HepG2 (cell line): ENCODE results near the gene UTS2R. TPM values are rescaled to one million over a fixed set of nuclear protein-coding genes. Genes with fewer than 3 reads are reported as not detected.

ENCODE experiments used
- MTA1 ChIP-seq: sonication (generic); formaldehyde crosslinking; IDR thresholded peaks from 2 replicates; pipeline ENCODE4 v1.4.0; 2020; ENCODE audit warnings: missing genetic modification reagents, mild to moderate bottlenecking, borderline replicate concordance
- MYC ChIP-seq: sonication (generic); formaldehyde crosslinking; IDR thresholded peaks from 2 replicates; pipeline ENCODE4 v1.9.0; 2021; ENCODE audit warnings: missing genetic modification reagents, borderline replicate concordance
- PLRG1 ChIP-seq: fragments of 450-650 bp; conservative IDR thresholded peaks from 2 replicates; pipeline ENCODE4 v1.6.1; 2016
- RBM39 ChIP-seq: fragments of 200-400 bp; formaldehyde crosslinking; IDR thresholded peaks from one replicate; pipeline ENCODE4 v1.6.1; 2018; ENCODE audit warnings: antibody characterized with exemption, mild to moderate bottlenecking, low read depth, low read length; ENCODE audit not compliant: poor library complexity, severe bottlenecking
- SCMH1 ChIP-seq: sonication (generic); formaldehyde crosslinking; IDR thresholded peaks from 2 replicates; pipeline ENCODE4 v1.9.0; 2021; ENCODE audit warnings: missing genetic modification reagents, mild to moderate bottlenecking, borderline replicate concordance
- ZBTB40 ChIP-seq, 2 experiments: fragments of 450-650 bp in 1 of 2; sonication (generic) in 1 of 2; formaldehyde crosslinking in 1 of 2; IDR thresholded peaks; 2 replicates each; pipeline versions ENCODE4 v1.6.1 to v1.8.0; 2016 to 2022; ENCODE audit warnings: antibody characterized with exemption in 1 of 2, mild to moderate bottlenecking in 1 of 2, missing genetic modification reagents in 1 of 2
- ZFP91 ChIP-seq: sonication (generic); formaldehyde crosslinking; IDR thresholded peaks from 2 replicates; pipeline ENCODE4 v1.9.0; 2022; ENCODE audit warnings: missing genetic modification reagents, mild to moderate bottlenecking, borderline replicate concordance
- ZNF292 ChIP-seq: sonication (generic); formaldehyde crosslinking; IDR thresholded peaks from 2 replicates; pipeline ENCODE4 v1.8.1; 2022; ENCODE audit warnings: mild to moderate bottlenecking, low read depth, missing genetic modification reagents, borderline replicate concordance
- ZNF446 ChIP-seq: sonication (generic); formaldehyde crosslinking; IDR thresholded peaks from 2 replicates; pipeline ENCODE4 v1.5.0; 2020; ENCODE audit warnings: mild to moderate bottlenecking, missing genetic modification reagents
- ZNF543 ChIP-seq: sonication (generic); formaldehyde crosslinking; IDR thresholded peaks from 2 replicates; pipeline ENCODE4 v1.4.0; 2020; ENCODE audit warnings: mild to moderate bottlenecking, missing genetic modification reagents
- polyA plus RNA-seq, 8 experiments: library from polyadenylated mRNA; depleted of rRNA in 3 of 8; stranded (reverse) in 7 of 8; unstranded in 1 of 8; fragments of >200 nt; fragmentation: Illumina TruSeq in 4 of 8; extraction: Trizol in 4 of 8; gene quantifications; 2 replicates each; pipeline versions ENCODE4 v1.2.1 to v1.2.3, GENCODE V29; 2011 to 2016; ENCODE audit warnings: low read depth in 4 of 8, missing spikeins in 1 of 8, mixed read lengths in 1 of 8; ENCODE audit not compliant: insufficient read depth in 1 of 8
- total RNA-seq, 5 experiments: library from RNA; depleted of rRNA; stranded (reverse); fragments of >200 nt; fragmentation: Illumina TruSeq; extraction: Trizol; gene quantifications; 2 replicates each; pipeline ENCODE4 v1.2.3, GENCODE V29; 2016; ENCODE audit warnings: low read depth in 1 of 5
- TF ChIP-seq, protein P1 (sequence below): sonication (generic); formaldehyde crosslinking; IDR thresholded peaks from 2 replicates; pipeline ENCODE4 v1.4.0; 2020; ENCODE audit warnings: missing genetic modification reagents, mild to moderate bottlenecking, borderline replicate concordance
- TF ChIP-seq, protein P2 (sequence below): sonication (generic); formaldehyde crosslinking; IDR thresholded peaks from 2 replicates; pipeline ENCODE4 v1.4.0; 2020; ENCODE audit warnings: mild to moderate bottlenecking, missing genetic modification reagents

UTS2R gene
- total and polyA plus RNA-seq, 2 of the 13 experiments (the other 11 are each of a cell fraction or from before 2014, with no cell fraction given) = 0.13 to 0.15 TPM

DNA sequence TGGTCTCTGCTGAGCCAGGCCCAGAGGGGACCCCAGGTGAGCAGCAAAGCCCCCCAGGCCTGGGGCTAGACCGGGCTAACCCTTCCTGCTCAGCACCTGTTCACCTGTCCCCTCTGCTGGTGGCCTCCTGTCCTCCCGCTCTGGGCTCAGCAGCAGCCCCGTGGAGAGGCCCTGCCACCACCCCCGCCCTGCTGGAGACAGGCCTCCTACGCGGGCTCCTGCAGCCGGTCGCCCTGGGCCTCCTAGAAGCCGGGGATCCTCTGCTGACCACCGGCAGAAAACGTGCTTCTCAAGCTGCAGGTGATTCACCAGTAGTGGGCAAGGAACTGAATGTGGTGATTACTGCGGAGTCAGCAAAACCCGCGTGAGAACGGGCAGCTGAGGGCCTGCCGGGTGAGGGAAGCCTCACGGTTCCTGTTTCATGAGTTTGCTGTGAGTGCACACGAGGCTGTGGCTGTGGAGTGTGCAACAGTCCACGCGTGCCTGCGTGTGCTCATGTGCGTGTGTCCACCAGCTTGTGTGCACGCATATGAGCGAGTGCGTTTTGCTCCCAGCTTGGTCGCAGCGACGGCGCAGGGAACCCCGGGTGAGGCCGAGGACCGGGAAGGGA is 38.8 kb upstream of the UTS2R start (continued):
- TF ChIP-seq SCMH1 (no peak), MTA1 (0 out of 2 replicates have a peak, but pooled peaks have one; percentile 18), ZFP91 (CRISPR knock-in tag) (peak; percentile 45; the same call in 1 of the 2 replicates), ZNF446 (CRISPR knock-in tag) (0 out of 2 replicates have a peak, but pooled peaks have one; percentile 31), MYC (0 out of 2 replicates have a peak, but pooled peaks have one; percentile 48), ZBTB40 (IDR thresholded peaks at IDR 0.05) (no peak), ZBTB40 (CRISPR knock-in tag; IDR thresholded peaks at IDR 0.05) (0 out of 2 replicates have a peak, but pooled peaks have one; percentile 24), PLRG1 (no peak), RBM39 (peak; percentile 57), ZNF543 (CRISPR knock-in tag) (0 out of 2 replicates have a peak, but pooled peaks have one; percentile 13), ZNF292 (CRISPR knock-in tag) (0 out of 2 replicates have a peak, but pooled peaks have one; percentile 18)
- TF ChIP-seq, protein P1, sequence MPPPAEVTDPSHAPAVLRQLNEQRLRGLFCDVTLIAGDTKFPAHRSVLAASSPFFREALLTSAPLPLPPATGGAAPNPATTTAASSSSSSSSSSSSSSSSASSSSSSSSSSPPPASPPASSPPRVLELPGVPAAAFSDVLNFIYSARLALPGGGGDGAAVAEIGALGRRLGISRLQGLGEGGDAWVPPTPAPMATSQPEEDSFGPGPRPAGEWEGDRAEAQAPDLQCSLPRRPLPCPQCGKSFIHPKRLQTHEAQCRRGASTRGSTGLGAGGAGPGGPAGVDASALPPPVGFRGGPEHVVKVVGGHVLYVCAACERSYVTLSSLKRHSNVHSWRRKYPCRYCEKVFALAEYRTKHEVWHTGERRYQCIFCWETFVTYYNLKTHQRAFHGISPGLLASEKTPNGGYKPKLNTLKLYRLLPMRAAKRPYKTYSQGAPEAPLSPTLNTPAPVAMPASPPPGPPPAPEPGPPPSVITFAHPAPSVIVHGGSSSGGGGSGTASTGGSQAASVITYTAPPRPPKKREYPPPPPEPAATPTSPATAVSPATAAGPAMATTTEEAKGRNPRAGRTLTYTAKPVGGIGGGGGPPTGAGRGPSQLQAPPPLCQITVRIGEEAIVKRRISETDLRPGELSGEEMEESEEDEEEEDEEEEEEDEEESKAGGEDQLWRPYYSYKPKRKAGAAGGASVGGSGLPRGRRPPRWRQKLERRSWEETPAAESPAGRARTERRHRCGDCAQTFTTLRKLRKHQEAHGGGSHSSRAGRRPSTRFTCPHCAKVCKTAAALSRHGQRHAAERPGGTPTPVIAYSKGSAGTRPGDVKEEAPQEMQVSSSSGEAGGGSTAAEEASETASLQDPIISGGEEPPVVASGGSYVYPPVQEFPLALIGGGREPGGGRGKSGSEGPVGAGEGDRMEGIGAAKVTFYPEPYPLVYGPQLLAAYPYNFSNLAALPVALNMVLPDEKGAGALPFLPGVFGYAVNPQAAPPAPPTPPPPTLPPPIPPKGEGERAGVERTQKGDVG (CRISPR knock-in tag) = peak; percentile 52; the same call in 1 of the 2 replicates
- TF ChIP-seq, protein P2, sequence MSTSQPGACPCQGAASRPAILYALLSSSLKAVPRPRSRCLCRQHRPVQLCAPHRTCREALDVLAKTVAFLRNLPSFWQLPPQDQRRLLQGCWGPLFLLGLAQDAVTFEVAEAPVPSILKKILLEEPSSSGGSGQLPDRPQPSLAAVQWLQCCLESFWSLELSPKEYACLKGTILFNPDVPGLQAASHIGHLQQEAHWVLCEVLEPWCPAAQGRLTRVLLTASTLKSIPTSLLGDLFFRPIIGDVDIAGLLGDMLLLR = 0 out of 2 replicates have a peak, but pooled peaks have one; percentile 37
